ENCODE measurements around the gene FAM210B. TPM values are rescaled to one million over a fixed set of nuclear protein-coding genes. Genes with fewer than 3 reads are reported as not detected.

Gene FAM210B
- total and polyA plus RNA-seq, 9 of the 15 experiments (the other 6 are each of a cell fraction or from before 2014, with no cell fraction given): 12.1 to 87.3 (median 47.6) TPM

GRCh38 chr20:56362833-56363413 is 4.1 kb downstream of the FAM210B start (continued):
- TF ChIP-seq AFF1 (IDR thresholded peaks at IDR 0.05; ENCODE audit: low read depth in 1 of 2, partially characterized antibody in 2 of 2) (peak in 1 of 2 experiments; percentile 79), BRF1 (IDR thresholded peaks at IDR 0.05; ENCODE audit: borderline replicate concordance, extremely low read depth, insufficient read length) (no peak), TBP (optimal IDR thresholded peaks at IDR 0.05; ENCODE audit: low read depth, low read length) (no peak), HMGXB4 (CRISPR knock-in tag; IDR thresholded peaks at IDR 0.05) (0 out of 2 replicates have a peak, but pooled peaks have one; percentile 46), ZNF184 (CRISPR knock-in tag; IDR thresholded peaks at IDR 0.05) (no peak), BDP1 (IDR thresholded peaks at IDR 0.05; ENCODE audit: insufficient read depth, insufficient read length) (no peak), ZNF24 (IDR thresholded peaks at IDR 0.05) (0 out of 2 replicates have a peak, but pooled peaks have one; percentile 37), MNT (conservative IDR thresholded peaks at IDR 0.05) (peak; percentile 86 to 92), ZSCAN29 (IDR thresholded peaks at IDR 0.05) (no peak), BRD4 (IDR thresholded peaks at IDR 0.05) (no peak), NCOA1 (IDR thresholded peaks at IDR 0.05; ENCODE audit: low read depth) (peak; percentile 92; the same call in 1 of the 2 replicates), CBX8 (IDR thresholded peaks at IDR 0.05; ENCODE audit: borderline replicate concordance, extremely low read depth, low read depth, low read length, poor library complexity, severe bottlenecking) (no peak), RBM22 (IDR thresholded peaks at IDR 0.05; ENCODE audit: low read depth, low read length, poor library complexity, severe bottlenecking) (no peak), NFIX (CRISPR knock-in tag; IDR thresholded peaks at IDR 0.05; ENCODE audit: low read depth) (no peak), RBM14 (IDR thresholded peaks at IDR 0.05; ENCODE audit: borderline replicate concordance, insufficient read depth, low read depth, low read length) (no peak), NFIC (IDR thresholded peaks at IDR 0.05) (peak; percentile 96), HINFP (tag; conservative IDR thresholded peaks at IDR 0.05; ENCODE audit: low read depth) (no peak)
